ENCODE data around the gene C19orf44. TPM values are rescaled to one million over a fixed set of nuclear protein-coding genes. Genes with fewer than 3 reads are reported as not detected.
"Not testable (repeated sequence)": the region's sequence is repeated elsewhere in the genome, so short reads cannot be mapped to it uniquely, and the experiment has no call there.

Gene C19orf44
- total RNA-seq, 1 experiment from 2014 or later = 3.4 TPM

GRCh38 chr19:16535381-16535780 lies 39.2 kb downstream of the C19orf44 start:
- DNase-seq (ENCODE audit: low spot score) = no peak

DNA sequence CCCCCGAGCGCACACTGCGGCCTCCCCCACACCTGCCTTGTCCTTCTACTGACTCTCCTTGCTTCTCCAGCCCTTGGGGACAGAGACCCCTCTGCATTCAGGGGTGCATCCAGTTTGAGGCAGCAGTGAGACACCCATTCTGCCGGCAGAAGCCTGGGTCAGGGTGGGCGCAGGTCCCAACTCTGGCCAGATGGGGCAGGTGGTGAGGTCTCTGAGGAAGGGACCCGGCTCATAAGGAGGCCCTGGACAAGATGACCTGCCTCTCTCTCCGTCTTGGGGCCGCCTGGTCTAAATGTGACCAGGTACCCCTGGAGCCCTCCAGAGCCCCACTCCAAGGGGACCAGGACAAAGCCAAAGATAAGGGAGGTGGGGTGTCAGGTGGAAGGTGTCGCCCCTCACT lies 39.9 kb downstream of the C19orf44 start:
- DNase-seq (ENCODE audit: low spot score) = no peak

GRCh38 chr19:16537111-16537510 lies 40.9 kb downstream of the C19orf44 start:
- DNase-seq (ENCODE audit: low spot score) = no peak

DNA sequence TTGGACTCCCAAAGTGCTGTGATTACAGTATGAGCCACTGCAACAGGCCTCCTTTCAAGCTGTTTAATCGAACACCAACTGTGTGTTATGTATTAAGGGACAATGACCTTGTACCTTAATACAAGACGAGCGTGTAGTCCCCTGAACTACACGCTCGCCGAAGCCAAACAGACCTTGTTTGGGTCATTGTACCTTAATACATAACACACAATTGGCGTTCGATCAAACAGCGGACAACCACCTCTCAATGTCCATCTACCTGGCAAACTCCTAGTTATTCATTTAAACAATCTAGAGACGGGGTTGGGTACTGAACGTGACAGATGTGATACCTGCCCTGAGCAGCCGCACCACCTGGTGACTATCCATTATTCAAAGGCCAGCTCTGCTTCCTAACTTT lies 44.8 kb downstream of the C19orf44 start:
- DNase-seq (ENCODE audit: low spot score) = no peak

- DNase-seq (ENCODE audit: low spot score) = peak; percentile 14
These were observed 45.4 kb downstream of the C19orf44 start for GRCh38 chr19:16541526-16542044.

GRCh38 chr19:16542045-16542909 lies 46.1 kb downstream of the C19orf44 start, which contains the start of gene CHERP:
Gene CHERP (minus strand): TSS chr19:16542437. CDS start chr19:16542378, 59 bp downstream.
- peak; percentile 88 for DNase-seq (ENCODE audit: low spot score)

GRCh38 chr19:16542910-16543472 lies 46.8 kb downstream of the C19orf44 start:
- DNase-seq (ENCODE audit: low spot score) = peak; percentile 17

GRCh38 chr19:16543734-16544133 lies 47.5 kb downstream of the C19orf44 start:
- DNase-seq (ENCODE audit: low spot score) = not testable (repeated sequence)

- no peak for DNase-seq (ENCODE audit: low spot score)
These were observed 48.5 kb downstream of the C19orf44 start for GRCh38 chr19:16544473-16545231.

GRCh38 chr19:16548956-16549355 lies 52.8 kb downstream of the C19orf44 start:
- no peak for DNase-seq (ENCODE audit: low spot score)

- not testable (repeated sequence) for DNase-seq (ENCODE audit: low spot score)
These were observed 55.7 kb downstream of the C19orf44 start for GRCh38 chr19:16551902-16552301.

DNA sequence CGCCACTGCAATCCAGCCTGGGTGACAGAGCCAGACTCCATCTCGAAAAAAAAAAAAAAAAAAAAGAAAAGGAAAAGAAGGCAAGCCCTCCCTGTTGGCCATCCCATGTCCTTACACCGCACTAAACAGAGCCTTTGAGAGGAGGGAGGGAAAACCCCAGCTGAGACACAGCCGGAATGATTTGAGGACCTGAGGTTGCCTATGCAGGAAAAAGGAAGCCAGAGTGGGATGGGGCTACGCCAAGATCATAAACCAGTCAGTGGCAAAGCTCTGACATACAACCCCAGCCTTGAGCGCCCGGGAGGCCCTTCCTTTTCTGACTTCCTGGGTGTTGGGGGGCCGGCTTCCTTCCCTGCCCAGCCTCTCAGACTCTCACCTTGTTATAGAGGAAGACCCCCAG lies 58.6 kb downstream of the C19orf44 start:
- DNase-seq (ENCODE audit: low spot score) = no peak

- no peak for DNase-seq (ENCODE audit: low spot score)
These were observed 63.6 kb downstream of the C19orf44 start for GRCh38 chr19:16559780-16560276.

- DNase-seq (ENCODE audit: low spot score) = no peak
These were observed 65.2 kb downstream of the C19orf44 start for GRCh38 chr19:16561382-16561781.

- no peak for DNase-seq (ENCODE audit: low spot score)
These were observed 66.4 kb downstream of the C19orf44 start for GRCh38 chr19:16562608-16563025.

- no peak for DNase-seq (ENCODE audit: low spot score)
These were observed 68.6 kb downstream of the C19orf44 start for GRCh38 chr19:16564842-16565241.

GRCh38 chr19:16566161-16566560 lies 70.0 kb downstream of the C19orf44 start:
- no peak for DNase-seq (ENCODE audit: low spot score)

DNA sequence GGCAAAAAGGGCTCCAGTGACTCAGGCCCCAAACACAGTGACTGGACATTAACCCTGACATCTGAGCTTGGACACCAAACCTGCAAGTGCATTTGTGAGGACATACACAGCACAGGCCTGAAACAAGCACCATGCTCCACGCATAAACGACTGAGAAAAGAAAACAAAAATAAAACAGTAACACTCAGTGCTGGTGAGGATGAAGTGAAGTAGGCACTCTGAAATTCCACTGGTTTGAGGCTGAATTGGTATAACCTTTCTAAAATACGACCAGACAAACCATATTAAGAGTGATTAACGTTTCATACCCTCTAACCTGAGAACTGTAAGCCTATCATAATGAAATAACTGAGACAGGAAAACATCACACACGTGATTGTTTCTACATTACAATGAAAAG lies 70.5 kb downstream of the C19orf44 start:
- no peak for DNase-seq (ENCODE audit: low spot score)

DNA sequence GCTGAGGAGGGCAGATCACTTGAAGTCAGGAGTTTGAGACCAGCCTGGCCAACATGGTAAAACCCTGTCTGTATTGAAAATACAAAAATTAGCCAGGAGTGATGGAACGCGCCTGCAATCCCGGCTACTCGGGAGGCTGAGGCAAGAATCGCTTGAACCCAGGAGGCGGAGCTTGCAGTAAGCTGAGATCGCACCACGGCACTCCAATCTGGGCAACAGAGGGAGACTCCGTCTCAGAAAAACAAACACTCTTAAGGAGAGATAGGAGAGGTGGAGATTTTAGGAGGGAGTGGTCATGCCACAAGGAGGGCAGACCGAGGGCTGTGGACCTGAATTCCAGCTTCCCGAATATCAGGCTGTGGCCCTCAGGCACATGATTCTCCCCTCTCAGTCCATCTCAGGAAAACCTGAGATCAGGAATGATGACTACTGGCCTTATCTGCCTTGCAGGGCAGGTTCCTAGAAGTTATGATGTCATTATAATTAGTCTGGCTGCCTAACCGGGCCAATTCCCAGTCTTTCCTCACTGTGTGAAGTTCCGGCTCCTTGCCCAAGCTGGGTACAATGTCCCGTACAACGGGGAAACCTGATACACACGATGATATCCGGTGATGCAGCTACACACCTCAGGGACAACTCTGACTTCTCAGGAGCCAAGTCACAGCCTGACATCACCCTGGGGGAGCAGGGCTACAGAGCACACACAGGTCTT lies 73.6 kb downstream of the C19orf44 start:
- DNase-seq (ENCODE audit: low spot score) = no peak
